ENCODE results near the gene MBNL1. TPM values are rescaled to one million over a fixed set of nuclear protein-coding genes. Genes with fewer than 3 reads are reported as not detected.

The MBNL1 gene
- total RNA-seq, 1 experiment from 2014 or later = 200 TPM

- POLR2A ChIA-PET = no interaction called here
- H3K27ac ChIP-seq (ENCODE audit: low read depth, low read length) = peak overlapping the region; percentile 66
- CTCF ChIA-PET = no interaction called here
- TF ChIP-seq ELF1 (IDR thresholded peaks at IDR 0.05; ENCODE audit: borderline replicate concordance, low read depth) (peak; percentile 29; the same call in 1 of the 2 replicates), CBX3 (IDR thresholded peaks at IDR 0.05; ENCODE audit: low read depth) (peak; percentile 52; the same call in 1 of the 2 replicates), EZH2phosphoT487 (IDR thresholded peaks at IDR 0.05; ENCODE audit: borderline replicate concordance) (no peak), CTCF (IDR thresholded peaks at IDR 0.05 in 2 of 3, conservative IDR thresholded peaks at IDR 0.05 in 1 of 3; ENCODE audit: borderline replicate concordance in 1 of 3, insufficient read depth in 1 of 3, low read depth in 2 of 3, low read length in 2 of 3) (peak in 2 of 3 experiments; percentile 3 to 30; a peak in 2 of 6 replicates), CEBPB (IDR thresholded peaks at IDR 0.05; ENCODE audit: low read depth) (no peak), REST (IDR thresholded peaks at IDR 0.05; ENCODE audit: low read depth) (no peak), ATF3 (IDR thresholded peaks at IDR 0.05) (no peak), ZFX (IDR thresholded peaks at IDR 0.05) (no peak), ZNF274 (IDR thresholded peaks at IDR 0.05; ENCODE audit: low read depth, low read length) (no peak), TCF7L2 (IDR thresholded peaks at IDR 0.05; ENCODE audit: borderline replicate concordance, extremely low read depth, insufficient read depth, insufficient read length) (peak; percentile 17), YY1 (IDR thresholded peaks at IDR 0.05; ENCODE audit: extremely low read depth, insufficient replicate concordance, low read depth, low read length) (peak; percentile 24), FOSL1 (IDR thresholded peaks at IDR 0.05; ENCODE audit: low read depth) (peak; percentile 85), EGR1 (IDR thresholded peaks at IDR 0.05; ENCODE audit: low read depth) (no peak), ZBTB33 (IDR thresholded peaks at IDR 0.05; ENCODE audit: extremely low read depth, insufficient replicate concordance, low read length) (no peak), SRF (IDR thresholded peaks at IDR 0.05; ENCODE audit: low read depth) (no peak), EZH2 (IDR thresholded peaks at IDR 0.05) (no peak), POLR2A (IDR thresholded peaks at IDR 0.05; ENCODE audit: borderline replicate concordance, extremely low read depth, insufficient read depth, insufficient read length) (peak; percentile 36), RAD21 (IDR thresholded peaks at IDR 0.05; ENCODE audit: low read depth) (no peak)
Observed at GRCh38 chr3:152266221-152266995, 2.3 kb upstream of the MBNL1 start.

More at GRCh38 chr3:152266221-152266995, 2.3 kb upstream of the MBNL1 start:
- ATAC-seq = peak; percentile 72
- H3K4me2 ChIP-seq (ENCODE audit: low read length) = peak overlapping the region; percentile 72
- RAD21 ChIA-PET (ENCODE audit: low non-redundant PET in 1 of 2, low total read pairs in 2 of 2, uncharacterized antibody in 2 of 2, unreplicated experiment in 2 of 2) = no interaction called here
- H3K9ac ChIP-seq (ENCODE audit: low read length) = peak overlapping the region; percentile 88
- intact Hi-C loops (cut with micrococcal nuclease) = loop anchor here (5.0 kb wide), 1 partner anchor 786 kb away; no protein-coding TSS in a partner anchor
- peak; percentile 88 for DNase-seq (ENCODE audit: low read depth, low spot score)
- no peaks in the 10 kb centered on the region for H3K9me3 ChIP-seq (ENCODE audit: control insufficient read depth in 1 of 2, insufficient read depth in 1 of 2, low read depth in 1 of 2, low read length in 2 of 2)
- H3K36me3 ChIP-seq (ENCODE audit: control insufficient read depth in 1 of 2, insufficient read depth in 2 of 2, low read length in 2 of 2) = no peaks in the 10 kb centered on the region
- H3K79me2 ChIP-seq (ENCODE audit: insufficient read depth, low read length) = peaks cover 26% of the 10 kb centered on the region
- peak overlapping the region; percentile 21 to 88 for H3K4me3 ChIP-seq (replicated peaks in 1 of 2; ENCODE audit: low read depth in 1 of 2, low read length in 2 of 2)
- H3K4me1 ChIP-seq (ENCODE audit: control insufficient read depth in 1 of 2, insufficient read depth in 2 of 2, low read length in 2 of 2) = peaks cover 31 to 42% of the 10 kb centered on the region in 2 experiments
- H2AFZ ChIP-seq (ENCODE audit: low read depth, low read length, poor library complexity, severe bottlenecking) = peak overlapping the region; percentile 11
- H3K27me3 ChIP-seq (ENCODE audit: insufficient read depth, low read length) = no peaks in the 10 kb centered on the region
- TSS peak; percentile 35 for BruUV-seq (replicated peaks)
- no peaks in the 10 kb centered on the region for H4K20me1 ChIP-seq (ENCODE audit: insufficient read depth)
- H3K9me2 ChIP-seq (ENCODE audit: insufficient read depth) = no peaks in the 10 kb centered on the region
